NCI-H526 (cell line): ENCODE data around the gene SH3RF3.
A peak's percentile ranks its signal among the peaks of the same experiment; 100 is the strongest.

Experiments
- DNase-seq, 2 experiments: peaks; one replicate each; lab custom pipeline; 2025; lab: John Stamatoyannopoulos, UW

SH3RF3 gene

GRCh38 chr2:109139002-109139401, 10.0 kb downstream of the SH3RF3 start:
- DNase-seq: no peak

- no peak for DNase-seq
Observed at GRCh38 chr2:109139865-109140396, 10.9 kb downstream of the SH3RF3 start.

GRCh38 chr2:109141006-109141600, 12.1 kb downstream of the SH3RF3 start:
- DNase-seq: no peak

GRCh38 chr2:109141727-109142283, 12.8 kb downstream of the SH3RF3 start:
- DNase-seq: no peak

- no peak for DNase-seq
Observed at GRCh38 chr2:109142416-109143210, 13.6 kb downstream of the SH3RF3 start.

GRCh38 chr2:109143214-109144187, 14.5 kb downstream of the SH3RF3 start:
- DNase-seq: no peak

- no peak for DNase-seq
Observed at GRCh38 chr2:109144271-109144670, 15.3 kb downstream of the SH3RF3 start.

- DNase-seq: no peak
Observed at GRCh38 chr2:109144721-109145120, 15.7 kb downstream of the SH3RF3 start.

GRCh38 chr2:109145286-109145685, 16.3 kb downstream of the SH3RF3 start:
- DNase-seq: no peak

- no peak for DNase-seq
Observed at GRCh38 chr2:109147405-109147804, 18.4 kb downstream of the SH3RF3 start.

- DNase-seq: no peak
Observed at GRCh38 chr2:109148117-109148746, 19.2 kb downstream of the SH3RF3 start.

- no peak for DNase-seq
Observed at GRCh38 chr2:109148991-109149645, 20.1 kb downstream of the SH3RF3 start.

- no peak for DNase-seq
Observed at GRCh38 chr2:109150559-109150958, 21.6 kb downstream of the SH3RF3 start.

- peak in 1 of 2 experiments; percentile 18 for DNase-seq
Observed at GRCh38 chr2:109151519-109151918, 22.5 kb downstream of the SH3RF3 start.

GRCh38 chr2:109153005-109153784, 24.2 kb downstream of the SH3RF3 start:
- no peak for DNase-seq

GRCh38 chr2:109153807-109154206, 24.8 kb downstream of the SH3RF3 start:
- no peak for DNase-seq

- no peak for DNase-seq
Observed at GRCh38 chr2:109154226-109154625, 25.2 kb downstream of the SH3RF3 start.

GRCh38 chr2:109155553-109156451, 26.8 kb downstream of the SH3RF3 start:
- DNase-seq: no peak

GRCh38 chr2:109157563-109158105, 28.6 kb downstream of the SH3RF3 start:
- no peak for DNase-seq
